DMS 273 (cell line): ENCODE measurements around the gene CHD1L.
A peak's percentile ranks its signal among the peaks of the same experiment; 100 is the strongest.
"Not testable (repeated sequence)": the region's sequence is repeated elsewhere in the genome, so short reads cannot be mapped to it uniquely, and the experiment has no call there.

Experiments used
- DNase-seq: peaks from one replicate; lab custom pipeline; 2025; ENCODE audit not compliant: unreplicated experiment; lab: John Stamatoyannopoulos, UW

The CHD1L gene

DNA sequence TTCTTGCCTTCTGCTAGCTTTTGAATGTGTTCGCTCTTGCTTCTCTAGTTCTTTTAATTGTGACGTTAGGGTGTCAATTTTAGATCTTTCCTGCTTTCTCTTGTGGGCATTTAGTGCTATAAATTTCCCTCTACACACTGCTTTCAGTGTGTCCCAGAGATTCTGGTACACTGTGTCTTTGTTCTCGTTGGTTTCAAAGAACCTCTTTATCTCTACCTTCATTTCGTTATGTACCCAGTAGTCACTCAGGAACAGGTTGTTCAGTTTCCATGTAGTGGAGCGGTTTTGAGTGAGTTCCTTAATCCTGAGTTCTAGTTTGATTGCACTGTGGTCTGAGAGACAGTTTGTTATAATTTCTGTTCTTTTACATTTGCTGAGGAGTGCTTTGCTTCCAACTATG lies 11.5 kb upstream of the CHD1L start:
- not testable (repeated sequence) for DNase-seq

DNA sequence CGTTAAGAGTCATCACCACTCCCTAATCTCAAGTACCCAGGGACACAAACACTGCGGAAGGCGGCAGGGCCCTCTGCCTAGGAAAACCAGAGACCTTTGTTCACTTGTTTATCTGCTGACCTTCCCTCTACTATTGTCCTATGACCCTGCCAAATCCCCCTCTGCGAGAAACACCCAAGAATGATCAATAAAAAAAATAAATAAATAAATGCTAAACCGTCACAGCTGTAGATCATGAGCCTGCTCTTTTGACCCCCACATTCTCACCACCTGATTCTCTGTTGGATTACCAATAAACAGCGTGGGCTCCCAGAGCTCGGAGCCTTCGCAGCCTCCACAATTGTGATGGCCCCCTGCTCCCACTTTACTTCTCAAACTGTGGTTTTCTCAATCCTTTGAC lies 8.6 kb upstream of the CHD1L start:
- DNase-seq, result not testable (repeated sequence)

- DNase-seq, result no peak
Observed at GRCh38 chr1:147235822-147236221, 6.7 kb upstream of the CHD1L start.

GRCh38 chr1:147236448-147236847 lies 6.0 kb upstream of the CHD1L start:
- no peak for DNase-seq

GRCh38 chr1:147236959-147237791 lies 5.3 kb upstream of the CHD1L start:
- DNase-seq, result no peak

- no peak for DNase-seq
Observed at GRCh38 chr1:147238053-147238902, 4.2 kb upstream of the CHD1L start.

GRCh38 chr1:147238925-147239820 lies 3.3 kb upstream of the CHD1L start:
- no peak for DNase-seq

DNA sequence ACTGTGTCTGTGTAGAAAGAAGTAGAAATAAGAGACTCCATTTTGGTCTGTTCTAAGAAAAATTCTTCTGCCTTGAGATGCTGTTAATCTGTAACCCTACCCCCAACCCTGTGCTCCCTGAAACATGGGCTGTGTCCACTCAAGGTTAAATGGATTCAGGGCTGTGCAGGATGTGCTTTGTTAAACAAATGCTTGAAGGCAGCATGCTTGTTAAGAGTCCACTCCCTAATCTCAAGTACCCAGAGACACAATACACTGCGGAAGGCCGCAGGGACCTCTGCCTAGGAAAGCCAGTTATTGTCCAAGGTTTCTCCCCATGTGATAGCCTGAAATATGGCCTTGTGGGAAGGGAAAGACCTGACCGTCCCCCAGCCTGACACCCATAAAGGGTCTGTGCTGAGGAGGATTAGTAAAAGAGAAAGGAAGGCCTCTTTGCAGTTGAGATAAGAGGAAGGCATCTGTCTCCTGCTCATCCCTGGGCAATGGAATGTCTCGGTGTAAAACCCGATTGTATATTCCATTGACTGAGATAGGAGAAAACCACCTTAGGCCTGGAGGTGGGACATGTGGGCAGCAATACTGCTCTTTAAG lies 2.3 kb upstream of the CHD1L start:
- DNase-seq, result not testable (repeated sequence)

DNA sequence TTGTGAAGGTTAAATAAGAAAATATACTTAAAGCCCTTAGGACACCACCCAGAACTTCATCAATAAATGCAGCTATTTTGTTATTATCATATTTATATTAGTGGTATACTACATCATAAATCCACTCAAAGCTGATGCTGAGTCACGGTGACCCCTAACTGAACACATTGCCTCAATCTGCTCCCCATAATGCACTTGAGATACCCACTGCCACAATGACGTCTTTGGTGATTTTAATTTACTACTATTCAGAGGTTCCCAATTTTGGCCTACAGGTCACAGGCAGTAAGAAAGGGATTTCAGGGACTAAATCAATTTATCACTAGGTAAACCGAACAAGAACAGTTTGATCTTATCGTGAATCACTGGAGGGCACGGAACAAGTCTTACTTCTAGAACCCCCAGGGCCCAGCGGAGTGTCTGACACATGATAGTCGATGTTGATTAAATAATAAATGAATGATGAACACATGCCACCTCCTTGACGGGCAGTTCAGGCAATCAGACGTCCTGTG lies 493 bp upstream of the CHD1L start:
- no peak for DNase-seq

DNA sequence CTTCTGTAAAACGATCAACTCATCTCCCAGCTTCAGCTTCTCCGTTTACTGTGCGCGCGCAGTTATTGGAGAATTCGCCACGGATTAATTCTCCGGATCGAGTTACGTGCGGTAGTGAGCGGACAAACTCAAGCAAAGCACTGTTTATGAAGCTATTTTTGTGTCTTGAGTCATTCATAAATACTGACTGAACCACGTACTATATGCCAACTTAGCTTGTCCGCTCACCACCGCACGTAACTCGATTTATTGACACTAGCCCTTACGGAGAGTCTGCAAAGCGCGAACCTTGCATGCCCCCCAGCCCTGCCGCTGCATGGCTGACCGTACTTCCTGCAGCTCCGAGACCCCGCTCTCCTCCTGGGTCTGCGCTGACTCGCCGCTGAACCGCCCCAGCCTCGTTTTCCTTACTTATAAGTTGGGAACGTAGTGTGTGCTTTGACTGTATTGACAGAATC lies 773 bp downstream of the CHD1L start:
- DNase-seq, result peak; percentile 79

GRCh38 chr1:147243841-147244240 lies 1.4 kb downstream of the CHD1L start:
- DNase-seq, result peak; percentile 41

DNA sequence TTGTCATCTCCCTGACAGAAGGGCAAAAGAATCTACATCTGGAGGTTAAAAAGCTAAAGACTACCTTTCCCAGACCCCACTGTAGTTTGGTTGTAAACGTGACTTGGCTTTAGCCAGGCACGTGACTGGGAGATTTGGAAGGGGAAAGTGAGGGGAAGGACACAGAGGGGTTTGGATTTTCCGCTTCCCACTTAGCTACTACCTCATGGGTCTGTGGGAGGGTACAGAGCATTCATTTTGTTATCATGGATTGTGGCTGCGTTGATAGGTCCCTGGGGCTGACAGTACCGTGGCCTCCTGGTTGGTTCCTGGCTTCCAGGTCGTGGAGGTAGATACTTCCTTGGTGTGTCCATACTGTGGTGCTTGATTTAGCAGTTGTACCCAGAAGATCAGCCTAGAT lies 2.6 kb downstream of the CHD1L start:
- no peak for DNase-seq

DNA sequence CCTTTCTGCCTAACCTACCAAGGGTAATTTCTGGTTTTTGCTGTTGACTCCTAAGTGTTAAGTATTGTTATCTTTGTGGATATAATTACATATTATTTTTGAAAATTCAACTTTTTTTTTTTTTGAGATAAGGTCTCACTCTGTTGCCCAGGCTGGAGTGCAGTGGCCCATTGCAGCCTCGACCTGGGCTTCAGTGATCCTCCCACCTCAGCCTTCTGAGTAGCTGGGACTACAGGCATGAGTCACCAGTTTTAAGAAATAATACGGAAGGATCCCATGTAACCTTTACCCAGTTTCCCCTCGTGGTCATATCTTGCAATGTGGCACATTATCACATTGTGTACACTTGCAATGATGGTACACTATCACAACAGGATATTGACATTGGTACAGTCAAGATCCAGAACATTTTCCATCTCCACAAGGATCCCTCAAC lies 3.1 kb downstream of the CHD1L start:
- DNase-seq, result no peak

DNA sequence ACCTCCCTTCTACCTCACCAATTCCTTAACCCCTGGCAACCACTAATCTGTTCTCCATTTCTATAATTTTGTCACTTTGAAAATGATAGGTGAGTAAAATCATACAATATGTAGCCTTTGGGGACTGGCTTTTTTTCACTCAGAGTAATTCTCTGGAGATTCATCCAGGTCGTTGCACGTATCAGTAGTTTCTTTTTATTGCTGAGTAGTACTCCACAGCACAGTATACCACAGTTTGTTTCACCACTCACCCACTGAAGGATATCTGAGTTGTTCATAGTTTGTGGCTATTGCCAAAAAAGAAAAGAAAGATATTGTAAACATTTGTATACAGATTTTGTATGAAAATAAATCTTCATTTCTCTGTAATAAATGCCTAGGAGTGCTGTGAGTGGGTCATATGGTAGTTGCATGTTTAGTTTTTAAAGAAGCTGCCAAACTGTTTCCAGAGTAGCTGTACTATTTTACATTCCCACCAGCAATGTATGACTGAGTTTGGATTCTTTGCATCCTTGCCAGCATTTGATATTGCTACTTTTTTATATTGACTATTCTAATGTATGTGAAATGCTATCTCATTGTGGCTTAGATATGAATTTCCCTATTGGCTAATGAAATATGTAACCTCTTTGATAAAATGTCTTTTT lies 3.7 kb downstream of the CHD1L start:
- DNase-seq, result no peak

DNA sequence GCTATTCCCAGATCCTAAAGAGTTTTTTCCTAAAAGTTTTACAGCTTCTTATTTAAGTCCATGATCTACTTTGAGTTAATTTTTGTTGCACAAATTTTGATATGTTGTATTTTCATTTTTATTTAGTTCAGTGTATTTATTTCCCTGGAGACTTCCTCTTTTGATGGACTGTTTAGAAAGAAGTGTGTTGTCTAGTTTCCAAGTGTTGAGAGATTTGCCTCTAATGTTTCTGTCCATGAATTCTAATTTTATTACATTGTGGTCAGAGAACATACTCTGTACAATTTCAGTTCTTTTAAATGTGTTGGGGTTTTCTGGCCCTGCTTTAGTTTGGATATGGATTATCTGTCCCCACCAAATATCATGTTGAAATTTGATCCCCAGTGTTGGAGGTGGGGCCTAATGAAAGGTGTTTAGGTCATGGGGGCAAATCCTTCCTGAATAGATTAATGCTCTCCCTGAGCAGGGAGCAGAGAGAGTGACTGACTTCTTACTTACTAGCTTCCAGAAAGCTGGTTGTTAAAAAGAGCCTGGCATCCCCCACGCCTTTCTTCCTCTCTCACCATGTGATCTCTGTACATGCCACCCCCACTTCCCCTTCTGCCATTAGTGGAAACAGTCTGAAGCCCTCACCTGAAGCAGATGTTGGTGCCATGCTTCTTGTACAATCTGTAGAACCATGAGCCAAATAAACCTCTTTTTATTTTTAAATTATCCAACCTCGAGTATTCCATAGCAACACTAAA lies 4.6 kb downstream of the CHD1L start:
- peak; percentile 12 for DNase-seq

GRCh38 chr1:147247656-147248238 lies 5.3 kb downstream of the CHD1L start:
- DNase-seq, result no peak

- no peak for DNase-seq
Observed at GRCh38 chr1:147252540-147252939, 10.1 kb downstream of the CHD1L start.

- no peak for DNase-seq
Observed at GRCh38 chr1:147260956-147261355, 18.5 kb downstream of the CHD1L start.
